Measurements from ENCODE around the gene VGF.

DNA sequence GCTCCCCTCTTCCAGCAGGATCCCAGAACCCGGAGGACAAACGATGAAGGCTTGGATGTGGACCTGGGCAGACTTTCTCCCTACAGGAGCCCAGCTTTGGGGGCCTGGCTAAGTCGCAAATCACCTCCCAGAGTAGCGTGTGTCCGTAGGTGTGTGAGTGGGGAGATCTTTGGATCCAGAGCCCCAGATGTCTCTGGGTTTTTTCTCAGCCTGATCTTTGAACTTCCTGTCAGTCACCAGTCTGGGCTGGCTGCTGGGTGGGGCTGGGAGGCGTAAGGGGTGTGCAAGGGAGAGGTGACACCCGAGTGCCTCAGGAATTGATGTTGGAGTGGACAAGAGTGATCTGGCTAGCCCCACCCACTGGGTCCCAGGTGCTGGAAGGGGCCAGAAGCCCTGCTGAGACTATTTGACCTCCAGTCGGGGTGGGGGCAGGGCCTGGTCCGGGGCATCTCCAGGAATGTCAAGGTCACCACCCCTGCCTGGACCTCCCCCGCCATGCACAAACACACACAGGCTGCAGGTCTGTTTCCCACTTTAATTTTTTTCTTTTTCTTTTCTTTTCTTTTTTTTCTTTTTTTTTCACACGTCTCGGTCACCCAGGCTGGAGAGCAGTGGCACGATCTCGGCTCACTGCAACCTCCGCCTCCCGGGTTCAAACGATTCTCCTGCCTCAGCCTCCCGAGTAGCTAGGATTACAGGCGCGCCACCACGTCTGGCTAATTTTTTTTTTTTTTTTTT, 35.7 kb upstream of the VGF start, which contains the start of gene MOGAT3:
- TF ChIP-seq, protein P1, sequence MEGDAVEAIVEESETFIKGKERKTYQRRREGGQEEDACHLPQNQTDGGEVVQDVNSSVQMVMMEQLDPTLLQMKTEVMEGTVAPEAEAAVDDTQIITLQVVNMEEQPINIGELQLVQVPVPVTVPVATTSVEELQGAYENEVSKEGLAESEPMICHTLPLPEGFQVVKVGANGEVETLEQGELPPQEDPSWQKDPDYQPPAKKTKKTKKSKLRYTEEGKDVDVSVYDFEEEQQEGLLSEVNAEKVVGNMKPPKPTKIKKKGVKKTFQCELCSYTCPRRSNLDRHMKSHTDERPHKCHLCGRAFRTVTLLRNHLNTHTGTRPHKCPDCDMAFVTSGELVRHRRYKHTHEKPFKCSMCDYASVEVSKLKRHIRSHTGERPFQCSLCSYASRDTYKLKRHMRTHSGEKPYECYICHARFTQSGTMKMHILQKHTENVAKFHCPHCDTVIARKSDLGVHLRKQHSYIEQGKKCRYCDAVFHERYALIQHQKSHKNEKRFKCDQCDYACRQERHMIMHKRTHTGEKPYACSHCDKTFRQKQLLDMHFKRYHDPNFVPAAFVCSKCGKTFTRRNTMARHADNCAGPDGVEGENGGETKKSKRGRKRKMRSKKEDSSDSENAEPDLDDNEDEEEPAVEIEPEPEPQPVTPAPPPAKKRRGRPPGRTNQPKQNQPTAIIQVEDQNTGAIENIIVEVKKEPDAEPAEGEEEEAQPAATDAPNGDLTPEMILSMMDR (IDR thresholded peaks at IDR 0.05) = no peak
- TF ChIP-seq POLR2A (IDR thresholded peaks at IDR 0.05) = no peak
